K562 (cell line): ENCODE data around the gene CDH18.

Experiments used
- CHD2 ChIP-seq: IDR thresholded peaks from 2 replicates; pipeline ENCODE4 v1.6.1; 2011; ENCODE audit warnings: low read depth, low read length
- HNRNPLL ChIP-seq: fragments of 200-400 bp; formaldehyde crosslinking; IDR thresholded peaks from 2 replicates; pipeline ENCODE4 v1.6.1; 2017; ENCODE audit warnings: low read length, low read depth, mild to moderate bottlenecking; ENCODE audit not compliant: poor library complexity, severe bottlenecking
- ILK ChIP-seq: fragments of 450-650 bp; IDR thresholded peaks from 2 replicates; pipeline ENCODE4 v1.6.1; 2016; ENCODE audit warnings: missing genetic modification characterization, low read depth, mild to moderate bottlenecking, missing compliant biosample characterization, moderate library complexity, borderline replicate concordance
- NFXL1 ChIP-seq: fragments of 450-650 bp; formaldehyde crosslinking; IDR thresholded peaks from 2 replicates; pipeline ENCODE4 v1.4.0; 2021; ENCODE audit warnings: mild to moderate bottlenecking
- NR3C1 ChIP-seq: sonication (generic); formaldehyde crosslinking; IDR thresholded peaks from 2 replicates; pipeline ENCODE4 v1.8.1; 2022; ENCODE audit warnings: missing genetic modification reagents
- POLR2A ChIP-seq: fragments of 450-650 bp; conservative IDR thresholded peaks from 2 replicates; pipeline ENCODE4 v1.6.1; 2016
- PRPF4 ChIP-seq: fragments of 200-400 bp; formaldehyde crosslinking; IDR thresholded peaks from one replicate; pipeline ENCODE4 v1.6.1; 2017; ENCODE audit warnings: low read length, low read depth, mild to moderate bottlenecking; ENCODE audit not compliant: insufficient read depth, poor library complexity, severe bottlenecking
- SP1 ChIP-seq: sonication (generic); formaldehyde crosslinking; IDR thresholded peaks from 2 replicates; pipeline ENCODE4 v1.8.1; 2022; ENCODE audit warnings: mild to moderate bottlenecking, missing genetic modification reagents
- TARDBP ChIP-seq: fragments of 450-650 bp; IDR thresholded peaks from 2 replicates; pipeline ENCODE4 v1.6.1; 2016
- TEAD4 ChIP-seq, 2 experiments: sonication (generic) in 1 of 2; formaldehyde crosslinking in 1 of 2; IDR thresholded peaks; 2 replicates each; pipeline versions ENCODE4 v1.6.1 to v1.8.0; 2012 to 2022; ENCODE audit warnings: borderline replicate concordance in 1 of 2, inconsistent platforms in 1 of 2, low read length in 1 of 2, mild to moderate bottlenecking in 1 of 2, missing genetic modification reagents in 1 of 2
- ZNF3 ChIP-seq: fragments of 250-450 bp; sonication (Bioruptor Pico); IDR thresholded peaks from 2 replicates; pipeline ENCODE4 v1.5.0; 2021; ENCODE audit warnings: mild to moderate bottlenecking, moderate library complexity
- TF ChIP-seq, protein P1 (sequence below): fragments of 250-450 bp; sonication (Bioruptor Pico); IDR thresholded peaks from 2 replicates; pipeline ENCODE4 v1.4.0; 2020; ENCODE audit warnings: mild to moderate bottlenecking, moderate library complexity
- TF ChIP-seq, protein P2 (sequence below): fragments of 450-650 bp; IDR thresholded peaks from 2 replicates; pipeline ENCODE4 v1.7.1; 2018; ENCODE audit warnings: mild to moderate bottlenecking, low read depth; ENCODE audit not compliant: partially characterized antibody

DNA sequence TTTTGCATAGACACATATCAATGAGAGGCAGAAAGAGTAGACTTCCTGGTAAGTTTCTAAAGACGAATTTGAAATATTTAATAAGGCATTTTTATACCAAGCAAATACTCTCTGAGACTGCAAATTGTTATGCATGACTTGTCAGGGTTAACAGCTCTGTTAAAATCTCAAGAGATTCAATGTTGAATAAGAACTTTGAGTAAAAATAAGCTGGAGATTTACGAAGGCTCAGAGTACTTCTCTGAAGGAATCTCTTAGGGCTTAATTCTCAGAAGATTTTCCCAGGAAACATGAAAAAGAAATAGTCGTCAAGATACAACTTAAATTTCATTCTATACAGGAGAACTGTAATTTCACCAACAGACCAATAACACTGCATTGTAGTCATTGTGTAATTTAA lies 259.4 kb downstream of the CDH18 start:
- TF ChIP-seq TARDBP: no peak
- TF ChIP-seq SP1 (CRISPR knock-in tag): no peak
- no peak for TF ChIP-seq HNRNPLL
- no peak for TF ChIP-seq TEAD4 (IDR thresholded peaks at IDR 0.05; ENCODE audit: low read length)
- no peak for TF ChIP-seq TEAD4 (CRISPR knock-in tag; IDR thresholded peaks at IDR 0.05; ENCODE audit: borderline replicate concordance)
- TF ChIP-seq CHD2: no peak
- TF ChIP-seq PRPF4: no peak
- TF ChIP-seq, protein P1, sequence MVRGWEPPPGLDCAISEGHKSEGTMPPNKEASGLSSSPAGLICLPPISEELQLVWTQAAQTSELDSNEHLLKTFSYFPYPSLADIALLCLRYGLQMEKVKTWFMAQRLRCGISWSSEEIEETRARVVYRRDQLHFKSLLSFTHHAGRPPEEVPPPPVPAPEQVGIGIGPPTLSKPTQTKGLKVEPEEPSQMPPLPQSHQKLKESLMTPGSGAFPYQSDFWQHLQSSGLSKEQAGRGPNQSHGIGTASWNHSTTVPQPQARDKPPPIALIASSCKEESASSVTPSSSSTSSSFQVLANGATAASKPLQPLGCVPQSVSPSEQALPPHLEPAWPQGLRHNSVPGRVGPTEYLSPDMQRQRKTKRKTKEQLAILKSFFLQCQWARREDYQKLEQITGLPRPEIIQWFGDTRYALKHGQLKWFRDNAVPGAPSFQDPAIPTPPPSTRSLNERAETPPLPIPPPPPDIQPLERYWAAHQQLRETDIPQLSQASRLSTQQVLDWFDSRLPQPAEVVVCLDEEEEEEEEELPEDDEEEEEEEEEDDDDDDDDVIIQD: no peak
- TF ChIP-seq NR3C1 (CRISPR knock-in tag): no peak
- TF ChIP-seq POLR2A: no peak
- TF ChIP-seq ILK (tag): no peak
- no peak for TF ChIP-seq ZNF3
- no peak for TF ChIP-seq NFXL1 (CRISPR knock-in tag)
- TF ChIP-seq, protein P2, sequence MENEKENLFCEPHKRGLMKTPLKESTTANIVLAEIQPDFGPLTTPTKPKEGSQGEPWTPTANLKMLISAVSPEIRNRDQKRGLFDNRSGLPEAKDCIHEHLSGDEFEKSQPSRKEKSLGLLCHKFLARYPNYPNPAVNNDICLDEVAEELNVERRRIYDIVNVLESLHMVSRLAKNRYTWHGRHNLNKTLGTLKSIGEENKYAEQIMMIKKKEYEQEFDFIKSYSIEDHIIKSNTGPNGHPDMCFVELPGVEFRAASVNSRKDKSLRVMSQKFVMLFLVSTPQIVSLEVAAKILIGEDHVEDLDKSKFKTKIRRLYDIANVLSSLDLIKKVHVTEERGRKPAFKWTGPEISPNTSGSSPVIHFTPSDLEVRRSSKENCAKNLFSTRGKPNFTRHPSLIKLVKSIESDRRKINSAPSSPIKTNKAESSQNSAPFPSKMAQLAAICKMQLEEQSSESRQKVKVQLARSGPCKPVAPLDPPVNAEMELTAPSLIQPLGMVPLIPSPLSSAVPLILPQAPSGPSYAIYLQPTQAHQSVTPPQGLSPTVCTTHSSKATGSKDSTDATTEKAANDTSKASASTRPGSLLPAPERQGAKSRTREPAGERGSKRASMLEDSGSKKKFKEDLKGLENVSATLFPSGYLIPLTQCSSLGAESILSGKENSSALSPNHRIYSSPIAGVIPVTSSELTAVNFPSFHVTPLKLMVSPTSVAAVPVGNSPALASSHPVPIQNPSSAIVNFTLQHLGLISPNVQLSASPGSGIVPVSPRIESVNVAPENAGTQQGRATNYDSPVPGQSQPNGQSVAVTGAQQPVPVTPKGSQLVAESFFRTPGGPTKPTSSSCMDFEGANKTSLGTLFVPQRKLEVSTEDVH: no peak
